ENCODE results near the gene THEM5.
"Not testable (repeated sequence)": the region's sequence is repeated elsewhere in the genome, so short reads cannot be mapped to it uniquely, and the experiment has no call there.

Gene THEM5

GRCh38 chr1:151853411-151853943 is at the start of gene THEM5:
Gene THEM5 (minus strand): TSS chr1:151853712. CDS start chr1:151853565, 147 bp downstream.
- ATAC-seq = no peak

- ATAC-seq = no peak
These were observed 49.3 kb upstream of the THEM5 start for GRCh38 chr1:151902858-151903257.

GRCh38 chr1:151900804-151901203 is 47.3 kb upstream of the THEM5 start:
- not testable (repeated sequence) for ATAC-seq

- peak; percentile 49 to 56 for ATAC-seq
These were observed 45.0 kb upstream of the THEM5 start for GRCh38 chr1:151898519-151898991.

GRCh38 chr1:151897991-151898431 is 44.5 kb upstream of the THEM5 start:
- no peak for ATAC-seq

GRCh38 chr1:151893176-151893924 is 39.8 kb upstream of the THEM5 start:
- no peak for ATAC-seq

- ATAC-seq = no peak
These were observed 38.7 kb upstream of the THEM5 start for GRCh38 chr1:151892190-151892589.

GRCh38 chr1:151891512-151891911 is 38.0 kb upstream of the THEM5 start:
- no peak for ATAC-seq

- peak in 1 of 2 donors; percentile 24 for ATAC-seq
These were observed 35.6 kb upstream of the THEM5 start for GRCh38 chr1:151888972-151889570.

- no peak for ATAC-seq
These were observed 33.5 kb upstream of the THEM5 start for GRCh38 chr1:151887028-151887427.

GRCh38 chr1:151885479-151885878 is 32.0 kb upstream of the THEM5 start:
- no peak for ATAC-seq

- not testable (repeated sequence) for ATAC-seq
These were observed 31.4 kb upstream of the THEM5 start for GRCh38 chr1:151884879-151885278.

GRCh38 chr1:151884445-151884844 is 30.9 kb upstream of the THEM5 start:
- ATAC-seq = not testable (repeated sequence)

- ATAC-seq = not testable (repeated sequence)
These were observed 30.4 kb upstream of the THEM5 start for GRCh38 chr1:151883898-151884297.

GRCh38 chr1:151882918-151883317 is 29.4 kb upstream of the THEM5 start:
- ATAC-seq = not testable (repeated sequence)

- ATAC-seq = no peak
These were observed 29.0 kb upstream of the THEM5 start for GRCh38 chr1:151882466-151882865.

- no peak for ATAC-seq
These were observed 28.0 kb upstream of the THEM5 start for GRCh38 chr1:151881479-151881878.

- ATAC-seq = no peak
These were observed 22.0 kb upstream of the THEM5 start for GRCh38 chr1:151875419-151876097.

- ATAC-seq = not testable (repeated sequence)
These were observed 19.3 kb upstream of the THEM5 start for GRCh38 chr1:151872776-151873175.

GRCh38 chr1:151871284-151872030 is 17.9 kb upstream of the THEM5 start:
- ATAC-seq = no peak

GRCh38 chr1:151868486-151868885 is 15.0 kb upstream of the THEM5 start:
- no peak for ATAC-seq

GRCh38 chr1:151867765-151868411 is 14.4 kb upstream of the THEM5 start:
- ATAC-seq = peak in 1 of 2 donors; percentile 56

Data from activated CD4-positive, CD25-positive, alpha-beta regulatory T cell treated with anti-CD3 and anti-CD28 coated beads, Interleukin-2, amount 50 U/mL, for 24 hours (primary cell).